Neural progenitor cell (in vitro differentiated cells): ENCODE results near the gene CHRNB4. TPM values are rescaled to one million over a fixed set of nuclear protein-coding genes. Genes with fewer than 3 reads are reported as not detected.

Experiments used
- DNase-seq: peaks from one replicate; pipeline ENCODE4 v3.0.0-alpha.2; 2016; ENCODE audit warnings: low spot score
- H2AFZ ChIP-seq: fragments of 200-600 bp; sonication (generic); replicated peaks from 2 replicates; pipeline ENCODE4 v1.6.1; 2016; ENCODE audit warnings: antibody characterized with exemption
- H3F3A ChIP-seq: fragments of 200-600 bp; sonication (generic); 2 replicates; pipeline ENCODE4 v1.6.1; 2016; ENCODE audit warnings: antibody characterized with exemption, low read depth
- H3K27ac ChIP-seq: fragments of 200-600 bp; sonication (generic); 2 replicates; pipeline ENCODE4 v1.5.1; 2016; ENCODE audit warnings: mild to moderate bottlenecking
- H3K27me3 ChIP-seq: fragments of 200-600 bp; sonication (generic); 2 replicates; pipeline ENCODE4 v1.6.1; 2016; ENCODE audit warnings: mild to moderate bottlenecking, moderate library complexity
- H3K36me3 ChIP-seq: fragments of 200-600 bp; sonication (generic); 2 replicates; pipeline ENCODE4 v1.5.1; 2016
- H3K4me1 ChIP-seq: fragments of 200-600 bp; sonication (generic); 2 replicates; pipeline ENCODE4 v1.6.1; 2016; ENCODE audit warnings: mixed run types
- H3K4me2 ChIP-seq: fragments of 200-600 bp; sonication (generic); 2 replicates; pipeline ENCODE4 v1.6.1; 2016
- H3K4me3 ChIP-seq: fragments of 200-600 bp; sonication (generic); 2 replicates; pipeline ENCODE4 v1.5.1; 2016
- H3K79me2 ChIP-seq: fragments of 200-600 bp; sonication (generic); 2 replicates; pipeline ENCODE4 v1.6.1; 2016; ENCODE audit warnings: low read depth
- H3K9ac ChIP-seq: fragments of 200-600 bp; sonication (generic); 2 replicates; pipeline ENCODE4 v1.6.1; 2016
- H3K9me3 ChIP-seq: fragments of 200-600 bp; sonication (generic); 2 replicates; pipeline ENCODE4 v1.5.1; 2016; ENCODE audit warnings: low read depth
- H4K20me1 ChIP-seq: fragments of 200-600 bp; sonication (generic); 2 replicates; pipeline ENCODE4 v1.6.1; 2016; ENCODE audit warnings: low read depth
- H3K27ac Mint-ChIP-seq: 3 replicates; pipeline ENCODE4 v1.8.0; 2021; ENCODE audit warnings: mixed read lengths
- H3K27me3 Mint-ChIP-seq: 2 replicates; pipeline ENCODE4 v1.8.0; 2022; ENCODE audit warnings: low read depth, mild to moderate bottlenecking, inconsistent platforms, moderate library complexity, mixed read lengths; ENCODE audit not compliant: insufficient read depth
- H3K36me3 Mint-ChIP-seq: 3 replicates; pipeline ENCODE4 v1.8.0; 2021; ENCODE audit warnings: mixed read lengths
- H3K4me1 Mint-ChIP-seq: 3 replicates; pipeline ENCODE4 v1.8.0; 2021; ENCODE audit warnings: mixed read lengths
- H3K4me3 Mint-ChIP-seq: 3 replicates; pipeline ENCODE4 v1.8.0; 2021; ENCODE audit warnings: mild to moderate bottlenecking, moderate library complexity, mixed read lengths
- H3K9me3 Mint-ChIP-seq: 3 replicates; pipeline ENCODE4 v1.8.0; 2020; ENCODE audit warnings: mixed read lengths
- EZH2 ChIP-seq: fragments of 200-600 bp; sonication (generic); IDR thresholded peaks from 2 replicates; pipeline ENCODE4 v1.6.1; 2017; ENCODE audit warnings: antibody characterized with exemption, mild to moderate bottlenecking, moderate library complexity
- EZH2phosphoT487 ChIP-seq: fragments of 200-600 bp; sonication (generic); IDR thresholded peaks from 2 replicates; pipeline ENCODE4 v1.6.1; 2017; ENCODE audit warnings: antibody characterized with exemption
- total RNA-seq: library from RNA; depleted of rRNA; stranded (reverse); fragments of >200 nt; gene quantifications from 2 replicates; pipeline ENCODE4 v1.2.3, GENCODE V29; 2015; ENCODE audit warnings: low replicate concordance
- TF ChIP-seq, protein P1 (sequence below): fragments of 200-600 bp; sonication (generic); IDR thresholded peaks from 2 replicates; pipeline ENCODE4 v1.5.1; 2017; ENCODE audit warnings: antibody characterized with exemption, mild to moderate bottlenecking

Gene CHRNB4
- total RNA-seq, 1 donor from 2014 or later = 0.24 TPM

DNA sequence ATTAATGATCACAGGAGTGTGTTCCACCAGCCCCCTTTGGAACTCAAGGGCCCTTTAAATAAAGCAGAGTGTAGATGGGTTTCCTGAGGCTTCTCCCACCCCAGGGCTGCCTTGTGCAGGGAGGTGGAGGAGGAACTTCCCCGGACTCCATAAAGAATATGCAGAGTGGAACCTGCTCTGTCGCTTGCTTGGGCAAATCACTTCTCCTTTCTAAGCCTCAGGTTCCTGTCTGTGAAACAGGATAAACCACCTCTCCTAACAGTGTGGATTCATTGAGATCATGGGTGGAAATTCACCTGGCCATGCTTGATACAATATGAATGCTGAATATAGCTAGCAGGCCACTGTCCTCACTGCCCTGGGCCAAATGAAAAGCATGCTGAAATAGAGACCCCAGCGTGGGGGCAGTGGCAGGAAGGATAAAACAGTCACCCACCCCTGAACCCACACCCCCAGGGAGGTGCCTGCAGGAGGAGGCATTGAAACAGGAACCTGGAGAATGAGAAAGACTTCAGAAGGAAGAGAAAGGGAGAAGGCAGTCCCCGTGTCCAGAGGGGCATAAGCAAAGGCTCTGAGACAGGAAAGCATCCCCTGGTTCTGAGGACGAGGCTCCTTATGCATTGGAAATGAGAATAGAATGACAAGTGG lies 41.1 kb upstream of the CHRNB4 start:
- Histone ChIP-seq H3K27ac (no peak overlapping the region), H3K27me3 (peaks cover 9% of the 10 kb centered on the region), H3K4me1 (peaks cover 39% of the 10 kb centered on the region), H3K36me3 (no peaks in the 10 kb centered on the region), H3K4me3 (no peak overlapping the region), H2AFZ (no peak overlapping the region), H3K79me2 (no peaks in the 10 kb centered on the region), H3K4me2 (peak overlapping the region; percentile 28), H4K20me1 (no peaks in the 10 kb centered on the region), H3K9ac (no peak overlapping the region), H3K9me3 (no peaks in the 10 kb centered on the region), H3F3A (peaks cover 9% of the 10 kb centered on the region)
- TF ChIP-seq EZH2phosphoT487 (no peak), EZH2 (no peak)
- TF ChIP-seq, protein P1, sequence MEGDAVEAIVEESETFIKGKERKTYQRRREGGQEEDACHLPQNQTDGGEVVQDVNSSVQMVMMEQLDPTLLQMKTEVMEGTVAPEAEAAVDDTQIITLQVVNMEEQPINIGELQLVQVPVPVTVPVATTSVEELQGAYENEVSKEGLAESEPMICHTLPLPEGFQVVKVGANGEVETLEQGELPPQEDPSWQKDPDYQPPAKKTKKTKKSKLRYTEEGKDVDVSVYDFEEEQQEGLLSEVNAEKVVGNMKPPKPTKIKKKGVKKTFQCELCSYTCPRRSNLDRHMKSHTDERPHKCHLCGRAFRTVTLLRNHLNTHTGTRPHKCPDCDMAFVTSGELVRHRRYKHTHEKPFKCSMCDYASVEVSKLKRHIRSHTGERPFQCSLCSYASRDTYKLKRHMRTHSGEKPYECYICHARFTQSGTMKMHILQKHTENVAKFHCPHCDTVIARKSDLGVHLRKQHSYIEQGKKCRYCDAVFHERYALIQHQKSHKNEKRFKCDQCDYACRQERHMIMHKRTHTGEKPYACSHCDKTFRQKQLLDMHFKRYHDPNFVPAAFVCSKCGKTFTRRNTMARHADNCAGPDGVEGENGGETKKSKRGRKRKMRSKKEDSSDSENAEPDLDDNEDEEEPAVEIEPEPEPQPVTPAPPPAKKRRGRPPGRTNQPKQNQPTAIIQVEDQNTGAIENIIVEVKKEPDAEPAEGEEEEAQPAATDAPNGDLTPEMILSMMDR = no peak
- Mint-ChIP-seq H3K9me3 (no peaks in the 10 kb centered on the region), H3K4me1 (peaks cover 29% of the 10 kb centered on the region), H3K27ac (no peak overlapping the region), H3K27me3 (peaks cover 10% of the 10 kb centered on the region), H3K4me3 (no peak overlapping the region), H3K36me3 (no peaks in the 10 kb centered on the region)
- DNase-seq = no peak

DNA sequence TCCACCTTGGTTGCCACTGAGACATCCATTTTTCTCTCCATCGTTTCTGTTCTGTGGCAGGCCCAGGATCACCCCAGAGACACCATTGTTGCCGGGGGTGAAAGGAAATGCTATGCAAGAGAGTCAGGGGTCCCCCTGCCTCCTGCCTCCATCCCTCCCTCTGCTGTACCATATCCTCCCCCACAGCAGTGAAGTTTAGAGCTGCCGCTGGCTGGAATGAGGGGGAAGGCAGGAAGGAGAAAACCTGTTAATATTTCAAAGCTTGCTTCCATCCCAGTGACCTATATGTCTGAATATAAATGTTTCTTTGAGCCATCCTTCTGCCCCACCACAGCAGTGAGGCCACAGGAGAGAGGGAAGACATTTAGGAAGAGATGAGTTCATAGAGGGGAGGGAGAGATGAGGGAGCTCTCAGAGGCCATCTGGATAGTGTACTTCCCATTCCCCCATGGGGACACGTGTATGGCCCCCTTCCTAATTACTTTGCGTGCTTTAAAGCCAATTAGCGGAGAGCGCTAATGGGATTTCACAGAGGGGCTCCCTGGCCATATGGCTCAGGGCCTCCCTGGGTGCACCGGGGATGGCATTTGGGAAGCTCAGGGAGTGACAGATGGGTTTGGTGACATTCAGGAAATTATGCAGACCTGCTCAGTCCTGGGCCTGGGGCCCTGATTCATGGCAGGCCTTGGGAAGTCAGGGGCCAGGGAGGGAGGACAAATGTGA lies 40.4 kb upstream of the CHRNB4 start:
- H3K9me3 Mint-ChIP-seq = no peaks in the 10 kb centered on the region
- Histone ChIP-seq H3K36me3 (no peaks in the 10 kb centered on the region), H3F3A (peaks cover 9% of the 10 kb centered on the region), H3K27me3 (peaks cover 11% of the 10 kb centered on the region), H3K4me3 (no peak overlapping the region), H3K9me3 (no peaks in the 10 kb centered on the region), H3K79me2 (no peaks in the 10 kb centered on the region), H3K4me1 (peaks cover 39% of the 10 kb centered on the region), H3K9ac (no peak overlapping the region), H4K20me1 (no peaks in the 10 kb centered on the region), H3K27ac (no peak overlapping the region), H3K4me2 (peak overlapping the region; percentile 28), H2AFZ (no peak overlapping the region)
- peak overlapping the region; percentile 11 for H3K4me3 Mint-ChIP-seq
- no peaks in the 10 kb centered on the region for H3K36me3 Mint-ChIP-seq
- H3K4me1 Mint-ChIP-seq = peaks cover 30% of the 10 kb centered on the region
- DNase-seq = peak; percentile 76
- TF ChIP-seq EZH2 (no peak), EZH2phosphoT487 (no peak)
- no peak overlapping the region for H3K27ac Mint-ChIP-seq
- H3K27me3 Mint-ChIP-seq = peaks cover 11% of the 10 kb centered on the region

DNA sequence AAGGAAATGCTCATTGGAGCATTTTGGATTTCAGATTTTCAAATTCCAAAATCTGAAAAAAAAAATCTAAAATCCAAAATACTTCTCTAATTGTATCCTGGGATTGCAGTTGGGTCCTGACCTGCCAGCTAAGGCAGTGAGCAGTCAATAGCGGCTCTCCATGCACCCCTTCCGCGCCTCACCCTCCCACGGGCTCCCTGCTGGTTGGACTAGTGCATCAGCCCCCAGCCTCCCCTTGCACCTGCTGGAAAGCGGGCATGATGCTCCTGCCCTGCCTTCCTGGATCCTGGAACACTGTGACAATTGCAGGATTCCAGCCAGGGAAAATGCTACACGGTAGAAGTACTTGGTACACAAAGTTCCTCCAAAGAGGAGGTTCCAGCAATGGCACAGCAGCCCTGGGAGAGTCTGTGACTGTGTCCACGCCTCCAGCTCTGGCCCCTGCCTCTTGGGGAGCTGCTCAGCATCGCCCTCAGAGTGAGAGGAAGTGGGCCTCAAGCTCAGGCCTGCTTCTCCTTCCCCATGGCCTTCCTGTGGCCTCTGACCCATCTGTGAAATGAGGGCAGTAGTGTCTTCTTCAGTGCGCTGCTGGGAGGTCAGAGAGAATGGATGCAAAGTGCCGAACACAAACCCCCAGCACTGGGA lies 39.5 kb upstream of the CHRNB4 start:
- no peak overlapping the region for H3K27ac ChIP-seq
- TF ChIP-seq EZH2phosphoT487 (no peak), EZH2 (no peak)
- TF ChIP-seq, protein P1 = no peak
- peaks cover 9% of the 10 kb centered on the region for H3F3A ChIP-seq
- Mint-ChIP-seq H3K27ac (no peak overlapping the region), H3K9me3 (peaks cover 3% of the 10 kb centered on the region), H3K4me3 (no peak overlapping the region), H3K36me3 (no peaks in the 10 kb centered on the region), H3K4me1 (peaks cover 30% of the 10 kb centered on the region), H3K27me3 (peaks cover 15% of the 10 kb centered on the region)
- H3K4me3 ChIP-seq = no peak overlapping the region
- H3K36me3 ChIP-seq = no peaks in the 10 kb centered on the region
- no peak for DNase-seq
- H3K9me3 ChIP-seq = no peaks in the 10 kb centered on the region
- peaks cover 32% of the 10 kb centered on the region for H3K4me1 ChIP-seq
- H3K9ac ChIP-seq = no peak overlapping the region
- H3K27me3 ChIP-seq = peaks cover 19% of the 10 kb centered on the region
- H4K20me1 ChIP-seq = no peaks in the 10 kb centered on the region
- peak overlapping the region; percentile 28 for H3K4me2 ChIP-seq
- no peak overlapping the region for H2AFZ ChIP-seq
- H3K79me2 ChIP-seq = no peaks in the 10 kb centered on the region
